Heart right ventricle (tissue), 16 donors: Measurements from ENCODE around the gene TMPRSS11F. TPM values are rescaled to one million over a fixed set of nuclear protein-coding genes. Genes with fewer than 3 reads are reported as not detected.

Source experiments
- ATAC-seq, 8 donors: fragments of 200-7000 bp; cut with Tn5 transposase; one replicate each; pipeline ENCODE4 v1.9.1; 2020; ENCODE audit warnings: mild to moderate bottlenecking in 8 of 8, moderate library complexity in 8 of 8, moderate number of reproducible peaks in 1 of 8
- DNase-seq, 2 donors: peaks; one replicate each; pipeline ENCODE4 v3.0.0-alpha.2; 2020
- H3K27ac ChIP-seq, 10 donors: fragments of 200-600 bp; sonication (generic) in 2 of 10; one replicate each; pipeline versions ENCODE4 v1.5.0 to v1.8.0; 2020 to 2022; ENCODE audit warnings: mild to moderate bottlenecking in 3 of 10
- H3K27me3 ChIP-seq, 7 donors: fragments of 200-600 bp; one replicate each; pipeline ENCODE4 v1.8.0; 2021 to 2022; ENCODE audit warnings: mild to moderate bottlenecking in 2 of 7
- H3K36me3 ChIP-seq, 9 donors: fragments of 200-600 bp; sonication (generic) in 1 of 9; one replicate each; pipeline versions ENCODE4 v1.5.0 to v1.8.0; 2020 to 2022; ENCODE audit warnings: mild to moderate bottlenecking in 2 of 9
- H3K4me1 ChIP-seq, 9 donors: fragments of 200-600 bp; sonication (generic) in 1 of 9; one replicate each; pipeline versions ENCODE4 v1.5.0 to v1.8.0; 2020 to 2022; ENCODE audit warnings: mild to moderate bottlenecking in 4 of 9
- H3K4me3 ChIP-seq, 10 donors: fragments of 200-600 bp; sonication (generic) in 2 of 10; one replicate each; pipeline versions ENCODE4 v1.5.0 to v1.8.0; 2020 to 2022; ENCODE audit warnings: mild to moderate bottlenecking in 7 of 10, moderate library complexity in 2 of 10
- H3K9me3 ChIP-seq, 11 donors: fragments of 200-600 bp in 10 of 11; sonication (generic) in 2 of 11; one replicate each; pipeline versions ENCODE4 v1.5.0 to v1.8.0; 2013 to 2022; ENCODE audit warnings: mild to moderate bottlenecking in 2 of 11, control low read depth in 1 of 11, moderate library complexity in 1 of 11
- WGBS, 2 donors: extraction: QIAGEN DNeasy Blood & Tissue Kit; methylation state at CpG; one replicate each; pipeline ENCODE4 v1.1.7; 2013; ENCODE audit warnings: inconsistent platforms in 1 of 2; 5-methylcytosine and 5-hydroxymethylcytosine counted together
- intact Hi-C, 10 donors: fragments of 100-400 bp; cut with DNase I; formaldehyde crosslinking; loops; one replicate each; pipeline versions ENCODE4 v1.11.1 to v1.14.2; 2022
- polyA plus RNA-seq, 2 donors: library from polyadenylated mRNA; stranded (reverse); fragments of 200-250 nt; gene quantifications; one replicate each; pipeline ENCODE4 v1.2.3, GENCODE V29; 2013
- total RNA-seq, 10 donors: library from RNA; stranded (reverse); fragmentation: NEBNext Ultra II Directional in 3 of 10; extraction: Animal tissue kit (Norgen Biotek cat#: 25700) in 3 of 10; gene quantifications; one replicate each; pipeline versions ENCODE4 v1.2.1 to v1.2.4, GENCODE V29; 2021 to 2023
- TF ChIP-seq, protein P1 (sequence below), 9 donors: fragments of 200-600 bp; sonication (generic) in 2 of 9; IDR thresholded peaks; one replicate each; pipeline versions ENCODE4 v1.5.0 to v1.8.0; 2021 to 2022; ENCODE audit warnings: antibody characterized with exemption in 9 of 9, mild to moderate bottlenecking in 5 of 9, moderate library complexity in 1 of 9
- donor health status: Arrhythmogenic right ventricular cardiomyopathy.
- donor health status: ischemic (EF 13 %, LVEDD 7.1; RV severe dilation, severe dysfunction).
- donor health status: healthy with polysubstance abuse.
- donor health status: DM: no; HTN: yes; CAD: no.
- donor health status: DM: no; HTN: no; CAD: no.
- donor health status: ischemic (EF 25% LVEDD 6.9; RV normal size, moderate dysfunction).
- donor health status: ischemic (EF 25% LVEDD 5.7; RV mildly dilated, moderate dysfunction).
- donor health status: healthy.
- donor health status: DM: yes; HTN: yes; CAD: no.
- donor health status: Ischemic cardiomyopathy.
- donor health status: ischemic (EF 35%, LVEDD 5.7; RV mildly dilated, moderate dysfunction).
- donor health status: nonischemic (EF 11% LVEDD 7.7; RV severe dilation, severe dysfunction).
- donor health status: DM: yes; HTN: yes; CAD: no.
- donor health status: PGD.
- donor health status: ischemic (EF 29% LVEDD 5.4; RV normal size, mild dysfunction).
- donor health status: nonischemic (EF 23%, LVEDD 6.1; RV moderate dilation, normal function).

TMPRSS11F gene
- total and polyA plus RNA-seq, 12 donors: not detected

DNA sequence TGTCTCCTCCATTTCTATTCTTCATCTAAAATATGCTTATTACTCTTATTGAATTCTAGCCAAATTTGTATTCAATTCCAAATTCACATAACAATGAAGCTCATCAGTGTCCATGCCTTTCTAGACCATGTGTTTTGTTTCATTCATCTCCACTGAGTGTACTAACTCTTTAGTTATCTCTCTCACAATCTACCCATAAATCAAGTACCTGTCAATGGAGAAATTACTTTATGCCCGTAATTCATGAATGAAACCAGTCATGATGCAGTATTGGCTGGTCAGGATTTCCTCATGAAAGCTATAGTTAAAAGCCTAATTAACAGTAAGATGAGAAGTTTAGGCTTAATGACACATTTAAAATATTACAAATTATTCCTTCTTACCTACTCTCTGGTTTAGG, 12.2 kb upstream of the TMPRSS11F start:
- Histone ChIP-seq H3K9me3 (peaks cover 0 to 10% (median 0%) of the 10 kb centered on the region in 11 donors), H3K36me3 (no peaks in the 10 kb centered on the region), H3K27me3 (no peaks in the 10 kb centered on the region), H3K4me1 (no peaks in the 10 kb centered on the region), H3K4me3 (no peak overlapping the region), H3K27ac (no peak overlapping the region)
- TF ChIP-seq, protein P1, sequence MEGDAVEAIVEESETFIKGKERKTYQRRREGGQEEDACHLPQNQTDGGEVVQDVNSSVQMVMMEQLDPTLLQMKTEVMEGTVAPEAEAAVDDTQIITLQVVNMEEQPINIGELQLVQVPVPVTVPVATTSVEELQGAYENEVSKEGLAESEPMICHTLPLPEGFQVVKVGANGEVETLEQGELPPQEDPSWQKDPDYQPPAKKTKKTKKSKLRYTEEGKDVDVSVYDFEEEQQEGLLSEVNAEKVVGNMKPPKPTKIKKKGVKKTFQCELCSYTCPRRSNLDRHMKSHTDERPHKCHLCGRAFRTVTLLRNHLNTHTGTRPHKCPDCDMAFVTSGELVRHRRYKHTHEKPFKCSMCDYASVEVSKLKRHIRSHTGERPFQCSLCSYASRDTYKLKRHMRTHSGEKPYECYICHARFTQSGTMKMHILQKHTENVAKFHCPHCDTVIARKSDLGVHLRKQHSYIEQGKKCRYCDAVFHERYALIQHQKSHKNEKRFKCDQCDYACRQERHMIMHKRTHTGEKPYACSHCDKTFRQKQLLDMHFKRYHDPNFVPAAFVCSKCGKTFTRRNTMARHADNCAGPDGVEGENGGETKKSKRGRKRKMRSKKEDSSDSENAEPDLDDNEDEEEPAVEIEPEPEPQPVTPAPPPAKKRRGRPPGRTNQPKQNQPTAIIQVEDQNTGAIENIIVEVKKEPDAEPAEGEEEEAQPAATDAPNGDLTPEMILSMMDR (IDR thresholded peaks at IDR 0.05): no peak
- 59 to 77% methylated on average over 1 of the region's 1 CpG for WGBS, 2 donors
- ATAC-seq: no peak
- intact Hi-C loops: no loop called here
- no peak for DNase-seq

DNA sequence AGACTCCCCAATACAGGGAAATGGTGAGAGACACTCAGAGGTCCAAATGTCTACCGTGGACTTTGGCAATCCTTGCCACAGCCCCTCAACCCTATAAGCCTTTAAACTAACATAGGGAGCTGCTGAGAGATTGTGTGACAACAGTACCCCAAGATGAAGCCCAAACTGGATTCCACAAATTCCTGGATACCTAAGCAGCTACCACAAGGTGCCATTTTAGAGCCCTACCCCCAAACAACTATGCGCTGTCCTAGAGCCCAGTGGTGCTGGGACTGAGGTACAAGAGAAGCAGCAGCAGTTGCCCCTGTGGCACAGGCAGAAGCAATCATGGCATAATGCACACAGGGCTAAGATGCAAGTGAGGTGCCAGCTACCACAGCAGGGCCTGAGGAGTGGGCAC, 2.7 kb upstream of the TMPRSS11F start:
- no peak for DNase-seq
- no peak for ATAC-seq
- no peaks in the 10 kb centered on the region for H3K27me3 ChIP-seq
- TF ChIP-seq, protein P1 (IDR thresholded peaks at IDR 0.05): no peak
- intact Hi-C loops: no loop called here
- H3K9me3 ChIP-seq: peaks cover 0 to 24% (median 2%) of the 10 kb centered on the region in 11 donors
- H3K4me3 ChIP-seq: no peak overlapping the region
- H3K27ac ChIP-seq: no peak overlapping the region
- H3K36me3 ChIP-seq: no peaks in the 10 kb centered on the region
- WGBS, 2 donors: 76 to 86% methylated on average over 2 of the region's 2 CpGs
- no peaks in the 10 kb centered on the region for H3K4me1 ChIP-seq

DNA sequence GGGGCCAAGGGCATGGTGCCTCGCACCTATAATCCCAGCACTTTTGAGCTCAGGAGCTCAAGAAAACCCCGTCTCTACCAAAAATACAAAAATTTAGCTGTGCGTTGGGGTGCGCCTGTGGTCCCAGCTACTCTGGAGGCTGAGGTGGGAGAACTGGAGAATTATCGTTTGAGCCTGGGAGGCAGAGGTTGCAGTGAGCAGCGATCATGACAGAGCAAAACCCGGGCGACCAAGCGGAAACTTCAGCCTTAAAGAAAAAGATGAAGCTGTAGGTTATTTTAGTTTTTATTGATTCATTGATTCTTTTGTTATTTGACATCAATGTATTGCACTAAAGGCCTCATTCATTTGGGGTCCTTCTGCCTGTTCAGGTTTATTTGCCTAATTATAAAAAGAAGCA, 5.4 kb downstream of the TMPRSS11F start:
- Histone ChIP-seq H3K4me1 (no peaks in the 10 kb centered on the region), H3K27ac (no peak overlapping the region), H3K9me3 (peaks cover 0 to 9% (median 0%) of the 10 kb centered on the region in 11 donors), H3K36me3 (no peaks in the 10 kb centered on the region), H3K27me3 (no peaks in the 10 kb centered on the region), H3K4me3 (no peak overlapping the region)
- 94 to 95% methylated on average over 9 of the region's 9 CpGs for WGBS, 2 donors
- TF ChIP-seq, protein P1 (IDR thresholded peaks at IDR 0.05): no peak
- ATAC-seq (no peak), DNase-seq (no peak)
- intact Hi-C loops: no loop called here

DNA sequence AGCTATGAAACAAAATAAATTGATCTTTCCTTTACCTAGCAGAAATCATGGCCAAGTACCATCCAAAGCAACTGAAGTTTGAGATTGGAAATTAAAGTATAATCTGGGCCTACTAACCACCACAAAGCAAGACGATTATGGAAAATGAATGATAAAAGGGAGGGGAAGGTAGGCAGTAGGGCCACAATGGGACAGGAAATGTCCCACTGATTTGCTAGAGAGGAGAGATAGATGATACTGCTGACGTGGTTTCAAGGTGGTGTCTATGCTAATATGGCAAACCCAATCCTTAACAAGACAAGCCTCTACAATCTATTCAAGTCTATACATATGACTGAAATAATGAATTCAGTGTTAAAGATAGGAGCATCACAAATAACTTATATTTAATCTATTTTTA, 6.1 kb downstream of the TMPRSS11F start:
- intact Hi-C loops: no loop called here
- Histone ChIP-seq H3K4me1 (no peaks in the 10 kb centered on the region), H3K36me3 (no peaks in the 10 kb centered on the region), H3K9me3 (peaks cover 0 to 15% (median 0%) of the 10 kb centered on the region in 11 donors), H3K27ac (no peak overlapping the region), H3K4me3 (no peak overlapping the region), H3K27me3 (no peaks in the 10 kb centered on the region)
- TF ChIP-seq, protein P1 (IDR thresholded peaks at IDR 0.05): no peak
- ATAC-seq (no peak), DNase-seq (no peak)
- WGBS, 2 donors: 54 to 64% methylated on average over 2 of the region's 2 CpGs
